H1 (cell line): ENCODE results near the gene DAPL1. TPM values are rescaled to one million over a fixed set of nuclear protein-coding genes. Genes with fewer than 3 reads are reported as not detected.

Experiments used
- CTCF ChIA-PET: fragments of 300-600 bp; sonication (Branson Sonifier 250); formaldehyde crosslinking; loops from one replicate; lab custom pipeline; 2021; ENCODE audit not compliant: partially characterized antibody; lab: Charles Lee
- POLR2A ChIA-PET: fragments of 300-600 bp; sonication (Branson Sonifier 250); formaldehyde crosslinking; loops from one replicate; lab custom pipeline; 2021; ENCODE audit warnings: inconsistent platforms; ENCODE audit not compliant: partially characterized antibody; lab: Charles Lee
- DNase-seq, 2 experiments: peaks; one replicate each; pipeline versions ENCODE4 v3.0.0 to v3.0.0-alpha.2; 2010 to 2022; ENCODE audit warnings: low spot score in 2 of 2, low read depth in 1 of 2, mixed read lengths in 1 of 2
- FAIRE-seq: peaks from 2 replicates; lab custom pipeline; 2011; peaks lifted over from hg19 to GRCh38; lab: Jason Lieb, UNC
- H2AFZ ChIP-seq: 2 replicates; pipeline ENCODE4 v1.8.1; 2012; ENCODE audit warnings: low read length, inconsistent platforms
- H2AK5ac ChIP-seq: 2 replicates; pipeline ENCODE4 v1.6.1; 2013; ENCODE audit warnings: low read depth, low read length
- H2BK120ac ChIP-seq: replicated peaks from 2 replicates; pipeline ENCODE3; 2013; ENCODE audit warnings: low read depth, low read length, inconsistent platforms
- H2BK12ac ChIP-seq: 2 replicates; pipeline ENCODE4 v1.6.1; 2013; ENCODE audit warnings: low read depth, low read length
- H2BK15ac ChIP-seq: 2 replicates; pipeline ENCODE4 v1.6.1; 2013; ENCODE audit warnings: low read length
- H2BK20ac ChIP-seq: 2 replicates; pipeline ENCODE4 v1.6.1; 2013; ENCODE audit warnings: low read length
- H2BK5ac ChIP-seq: 2 replicates; pipeline ENCODE4 v1.6.1; 2013; ENCODE audit warnings: low read depth, low read length
- H3K14ac ChIP-seq: 2 replicates; pipeline ENCODE4 v1.6.1; 2013; ENCODE audit warnings: inconsistent platforms; ENCODE audit not compliant: insufficient read length
- H3K18ac ChIP-seq: 2 replicates; pipeline ENCODE4 v1.6.1; 2013; ENCODE audit warnings: low read length; ENCODE audit errors: extremely low read depth
- H3K23ac ChIP-seq: 2 replicates; pipeline ENCODE4 v1.6.1; 2013; ENCODE audit warnings: inconsistent platforms; ENCODE audit not compliant: insufficient read length
- H3K23me2 ChIP-seq: 2 replicates; pipeline ENCODE4 v1.6.1; 2013; ENCODE audit warnings: low read depth, low read length
- H3K27ac ChIP-seq: 2 replicates; pipeline ENCODE4 v1.6.1; 2011; ENCODE audit warnings: low read depth, low read length, inconsistent platforms
- H3K27me3 ChIP-seq, 4 experiments: replicated peaks in 1 of 4; 1 replicate in 1 of 4; 2 replicates in 3 of 4; pipeline versions ENCODE4 v1.6.1 to v1.8.1; 2011 to 2013; ENCODE audit warnings: low read length in 3 of 4, mild to moderate bottlenecking in 3 of 4, inconsistent platforms in 2 of 4, mixed read lengths in 2 of 4, moderate library complexity in 1 of 4; ENCODE audit not compliant: control insufficient read depth in 3 of 4, insufficient read depth in 3 of 4; ENCODE audit errors: extremely low read depth in 1 of 4
- H3K36me3 ChIP-seq, 4 experiments: 2 replicates each; pipeline versions ENCODE4 v1.6.1 to v1.8.1; 2011 to 2013; ENCODE audit warnings: mild to moderate bottlenecking in 4 of 4, low read length in 3 of 4, moderate library complexity in 2 of 4, control low read depth in 1 of 4, inconsistent platforms in 1 of 4; ENCODE audit not compliant: insufficient read depth in 4 of 4, control insufficient read depth in 2 of 4
- H3K4ac ChIP-seq: replicated peaks from 2 replicates; pipeline ENCODE3; 2013; ENCODE audit warnings: low read length, low read depth, mixed read lengths, inconsistent platforms; ENCODE audit not compliant: insufficient read length
- H3K4me1 ChIP-seq, 4 experiments: replicated peaks in 1 of 4; 1 replicate in 1 of 4; 2 replicates in 3 of 4; pipeline versions ENCODE4 v1.6.1 to v1.8.1; 2011 to 2013; ENCODE audit warnings: low read length in 3 of 4, inconsistent platforms in 2 of 4, mixed read lengths in 1 of 4; ENCODE audit not compliant: insufficient read depth in 4 of 4, control insufficient read depth in 3 of 4
- H3K4me2 ChIP-seq, 2 experiments: 2 replicates each; pipeline versions ENCODE4 v1.6.1 to v1.8.1; 2011 to 2013; ENCODE audit warnings: low read depth in 2 of 2, low read length in 2 of 2, control low read depth in 1 of 2, inconsistent platforms in 1 of 2, mild to moderate bottlenecking in 1 of 2; ENCODE audit not compliant: insufficient read depth in 1 of 2
- H3K4me3 ChIP-seq, 4 experiments: fragments of 200-600, 300-600 bp in 1 of 4; sonication (generic), shearing (Covaris generic), sonication (Bioruptor Twin) in 1 of 4; 2 replicates each; pipeline versions ENCODE4 v1.5.1 to v1.8.1; 2011 to 2016; ENCODE audit warnings: low read length in 4 of 4, low read depth in 3 of 4, control low read depth in 2 of 4, inconsistent platforms in 2 of 4, mild to moderate bottlenecking in 2 of 4, mixed read lengths in 1 of 4, moderate library complexity in 1 of 4; ENCODE audit not compliant: insufficient read depth in 2 of 4; ENCODE audit errors: extremely low read depth in 1 of 4
- H3K56ac ChIP-seq: replicated peaks from 2 replicates; pipeline ENCODE3; 2013; ENCODE audit warnings: low read depth, mild to moderate bottlenecking, mixed read lengths, low read length, inconsistent platforms; ENCODE audit not compliant: insufficient read length
- H3K79me1 ChIP-seq: 2 replicates; pipeline ENCODE4 v1.6.1; 2013; ENCODE audit warnings: low read depth, low read length, control low read depth
- H3K79me2 ChIP-seq, 2 experiments: 2 replicates each; pipeline versions ENCODE4 v1.6.1 to v1.8.1; 2012 to 2013; ENCODE audit warnings: low read length in 2 of 2, mild to moderate bottlenecking in 2 of 2, inconsistent platforms in 1 of 2; ENCODE audit not compliant: insufficient read depth in 2 of 2, control insufficient read depth in 1 of 2
- H3K9ac ChIP-seq, 4 experiments: replicated peaks in 1 of 4; 1 replicate in 1 of 4; 2 replicates in 3 of 4; pipeline versions ENCODE4 v1.6.1 to v1.8.1; 2011 to 2013; ENCODE audit warnings: low read depth in 3 of 4, low read length in 3 of 4, control low read depth in 2 of 4, mild to moderate bottlenecking in 2 of 4, moderate library complexity in 2 of 4, inconsistent platforms in 1 of 4; ENCODE audit errors: extremely low read depth in 1 of 4
- H3K9me3 ChIP-seq, 2 experiments: 2 replicates each; pipeline versions ENCODE4 v1.6.1 to v1.8.1; 2012 to 2013; ENCODE audit warnings: mild to moderate bottlenecking in 2 of 2, moderate library complexity in 2 of 2, control low read depth in 1 of 2, inconsistent platforms in 1 of 2, low read depth in 1 of 2, low read length in 1 of 2, mixed read lengths in 1 of 2; ENCODE audit not compliant: insufficient read depth in 2 of 2
- H4K20me1 ChIP-seq, 2 experiments: replicated peaks in 1 of 2; 2 replicates each; pipeline versions ENCODE3 to v1.8.1; 2011 to 2013; ENCODE audit warnings: inconsistent platforms in 2 of 2, low read length in 2 of 2, mild to moderate bottlenecking in 1 of 2; ENCODE audit not compliant: insufficient read depth in 2 of 2, control insufficient read depth in 1 of 2
- H4K5ac ChIP-seq: 2 replicates; pipeline ENCODE4 v1.6.1; 2013; ENCODE audit warnings: low read length, low read depth, mixed read lengths, inconsistent platforms; ENCODE audit not compliant: insufficient read length
- H4K8ac ChIP-seq: 2 replicates; pipeline ENCODE4 v1.8.0; 2013; ENCODE audit warnings: mild to moderate bottlenecking, moderate library complexity, low read length, inconsistent platforms; ENCODE audit not compliant: insufficient read depth; ENCODE audit errors: extremely low read depth
- H4K91ac ChIP-seq: replicated peaks from 2 replicates; pipeline ENCODE3; 2013; ENCODE audit warnings: low read length, mixed read lengths, inconsistent platforms; ENCODE audit not compliant: insufficient read length
- BRCA1 ChIP-seq: IDR thresholded peaks from 2 replicates; pipeline ENCODE4 v1.6.1; 2012; ENCODE audit warnings: low read depth, low read length, improper control_type of control experiment
- CBX5 ChIP-seq: fragments of 300-800, 300-1000 bp; sonication (generic); IDR thresholded peaks from 2 replicates; pipeline ENCODE4 v1.7.1; 2016; ENCODE audit warnings: antibody characterized with exemption, low read length, low read depth
- CTCF ChIP-seq, 3 experiments: IDR thresholded peaks; 1 replicate in 2 of 3; 2 replicates in 1 of 3; pipeline versions ENCODE4 v1.5.1 to v1.6.1; 2011; ENCODE audit warnings: low read length in 3 of 3, mild to moderate bottlenecking in 3 of 3, inconsistent platforms in 2 of 3, low read depth in 1 of 3, moderate library complexity in 1 of 3; ENCODE audit not compliant: insufficient read depth in 1 of 3; ENCODE audit errors: control extremely low read depth in 1 of 3
- EP300 ChIP-seq, 2 experiments: IDR thresholded peaks; 1 replicate in 1 of 2; 2 replicates in 1 of 2; pipeline ENCODE4 v1.6.1; 2011 to 2012; ENCODE audit warnings: low read depth in 2 of 2, low read length in 2 of 2, mild to moderate bottlenecking in 2 of 2, borderline replicate concordance in 1 of 2, inconsistent platforms in 1 of 2, moderate library complexity in 1 of 2
- GABPA ChIP-seq: IDR thresholded peaks from 2 replicates; pipeline ENCODE4 v1.6.1; 2011; ENCODE audit warnings: mild to moderate bottlenecking, low read length, moderate library complexity, borderline replicate concordance; ENCODE audit not compliant: insufficient read depth
- MAX ChIP-seq: IDR thresholded peaks from 2 replicates; pipeline ENCODE4 v1.6.1; 2012; ENCODE audit warnings: inconsistent platforms
- RBBP5 ChIP-seq: IDR thresholded peaks from 2 replicates; pipeline ENCODE4 v1.7.1; 2012; ENCODE audit warnings: low read depth, mild to moderate bottlenecking, inconsistent platforms, low read length, moderate library complexity, borderline replicate concordance
- RNF2 ChIP-seq: fragments of 200-900, 300-1000 bp; sonication (generic); IDR thresholded peaks from 2 replicates; pipeline ENCODE4 v1.7.1; 2016; ENCODE audit warnings: borderline replicate concordance, low read depth, mild to moderate bottlenecking, antibody characterized with exemption, low read length; ENCODE audit not compliant: poor library complexity, severe bottlenecking; ENCODE audit errors: missing control alignments
- SIRT6 ChIP-seq: IDR thresholded peaks from one replicate; pipeline ENCODE4 v1.7.1; 2012; ENCODE audit warnings: low read length, inconsistent platforms
- SRF ChIP-seq: IDR thresholded peaks from 2 replicates; pipeline ENCODE4 v1.6.1; 2011; ENCODE audit warnings: mild to moderate bottlenecking, low read depth, low read length, moderate library complexity
- YY1 ChIP-seq: IDR thresholded peaks from 2 replicates; pipeline ENCODE4 v1.6.1; 2011; ENCODE audit warnings: low read depth, mild to moderate bottlenecking, low read length
- WGBS, 2 experiments: shearing (Covaris generic) in 1 of 2; methylation state at CpG; one replicate each; pipeline versions ENCODE4 v1.1.6 to v1.1.7; 2013 to 2015; ENCODE audit warnings: low lambda C conversion rate in 2 of 2, mixed read lengths in 2 of 2, inconsistent platforms in 1 of 2, low coverage in 1 of 2, missing lambda C conversion rate in 1 of 2; ENCODE audit not compliant: insufficient replicate concordance in 2 of 2, insufficient coverage in 1 of 2, insufficient read length in 1 of 2; ENCODE audit errors: extremely low coverage in 1 of 2, missing lambda C conversion rate in 1 of 2; 5-methylcytosine and 5-hydroxymethylcytosine counted together
- polyA plus RNA-seq, 7 experiments: library from polyadenylated mRNA; depleted of rRNA in 3 of 7; stranded (reverse) in 5 of 7; unstranded in 2 of 7; fragments of >200 nt in 5 of 7; fragments of 200-250 nt in 2 of 7; gene quantifications; 1 replicate in 5 of 7; 2 replicates in 1 of 7; 4 replicates in 1 of 7; pipeline versions ENCODE4 v1.2.1 to v1.2.3, GENCODE V29; 2011 to 2013; ENCODE audit warnings: missing spikeins in 2 of 7, mixed read lengths in 2 of 7
- total RNA-seq: library from RNA; stranded (reverse); fragmentation: NEBNext Ultra II Directional; extraction: Animal tissue kit (Norgen Biotek cat#: 25700); gene quantifications from 2 replicates; pipeline ENCODE4 v1.2.1, GENCODE V29; 2021

Gene DAPL1
- total and polyA plus RNA-seq, 2 of the 8 experiments (the other 6 are each of a cell fraction or from before 2014, with no cell fraction given): not detected

DNA sequence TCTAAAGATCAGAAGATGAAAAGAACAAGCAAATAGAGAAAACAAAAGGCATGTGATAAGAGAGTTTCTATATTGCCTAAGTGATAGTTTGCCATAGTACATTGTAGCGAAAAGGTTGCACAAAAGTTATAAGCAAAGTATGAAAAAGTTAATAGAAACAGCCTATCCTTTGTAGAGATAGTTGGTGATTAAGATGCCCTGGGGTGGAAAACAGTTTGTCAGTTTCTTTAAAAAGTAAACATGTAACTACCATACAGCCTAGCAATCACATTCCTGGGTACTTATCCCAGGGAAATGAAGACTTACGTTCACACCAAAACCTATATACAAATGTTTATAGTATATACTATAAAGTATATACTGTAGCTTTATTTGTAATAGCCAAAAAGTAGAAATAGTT lies 16.9 kb upstream of the DAPL1 start:
- Histone ChIP-seq H3K14ac (no peak overlapping the region), H3K36me3 (no peaks in the 10 kb centered on the region), H2BK5ac (no peak overlapping the region), H3K56ac (no peak overlapping the region), H4K91ac (no peak overlapping the region), H3K27me3 (no peaks in the 10 kb centered on the region), H2BK15ac (no peak overlapping the region), H3K4ac (no peak overlapping the region), H3K27ac (no peak overlapping the region), H3K23ac (no peak overlapping the region), H3K4me2 (no peak overlapping the region), H2AFZ (no peak overlapping the region), H2BK120ac (no peak overlapping the region), H3K9me3 (no peaks in the 10 kb centered on the region), H2BK12ac (no peak overlapping the region), H4K5ac (no peak overlapping the region), H2BK20ac (no peak overlapping the region), H3K9ac (no peak overlapping the region), H3K18ac (no peak overlapping the region), H3K23me2 (no peaks in the 10 kb centered on the region), H3K79me2 (no peaks in the 10 kb centered on the region), H3K79me1 (no peaks in the 10 kb centered on the region), H3K4me1 (peaks cover 0 to 5% (median 1%) of the 10 kb centered on the region in 4 experiments; a peak in 2 of 7 replicates), H4K20me1 (no peaks in the 10 kb centered on the region), H4K8ac (no peak overlapping the region), H3K4me3 (no peak overlapping the region), H2AK5ac (no peak overlapping the region)
- no peak for DNase-seq
- POLR2A ChIA-PET: no interaction called here
- CTCF ChIA-PET: no interaction called here
- 91% methylated on average over 2 of the region's 2 CpGs; no CpG with 5 or more reads in 1 of the 2 experiments for WGBS, 2 experiments
- FAIRE-seq: no peak
- TF ChIP-seq MAX: no peak
- TF ChIP-seq SIRT6: no peak
- no peak for TF ChIP-seq CBX5
- TF ChIP-seq RNF2: no peak
- TF ChIP-seq RBBP5: no peak
- TF ChIP-seq YY1: no peak
- no peak for TF ChIP-seq EP300 (IDR thresholded peaks at IDR 0.05; ENCODE audit: borderline replicate concordance in 1 of 2, low read depth in 2 of 2, low read length in 2 of 2)
- no peak for TF ChIP-seq CTCF (IDR thresholded peaks at IDR 0.05; ENCODE audit: control extremely low read depth in 1 of 3, insufficient read depth in 1 of 3, low read depth in 1 of 3, low read length in 3 of 3)
- no peak for TF ChIP-seq BRCA1
- no peak for TF ChIP-seq SRF
- no peak for TF ChIP-seq GABPA
